WTC11 (cell line): ENCODE data around the gene CYP8B1. TPM values are rescaled to one million over a fixed set of nuclear protein-coding genes. Genes with fewer than 3 reads are reported as not detected.

Source experiments
- ATF2 ChIP-seq: sonication (generic); formaldehyde crosslinking; IDR thresholded peaks from 2 replicates; pipeline ENCODE4 v1.8.1; 2022; ENCODE audit warnings: low read depth, missing genetic modification reagents, borderline replicate concordance
- CDX4 ChIP-seq: fragments of 250-450 bp; sonication (Bioruptor Pico); IDR thresholded peaks from 2 replicates; pipeline ENCODE4 v1.9.0; 2021; ENCODE audit warnings: moderate library complexity, mild to moderate bottlenecking, inconsistent platforms, borderline replicate concordance
- CREB1 ChIP-seq: sonication (generic); formaldehyde crosslinking; IDR thresholded peaks from 2 replicates; pipeline ENCODE4 v1.8.0; 2023; ENCODE audit warnings: mild to moderate bottlenecking, missing genetic modification reagents
- CREM ChIP-seq: sonication (generic); formaldehyde crosslinking; IDR thresholded peaks from 2 replicates; pipeline ENCODE4 v1.8.1; 2022; ENCODE audit warnings: mild to moderate bottlenecking, missing genetic modification reagents, moderate library complexity
- ESRRA ChIP-seq: sonication (generic); formaldehyde crosslinking; IDR thresholded peaks from 2 replicates; pipeline ENCODE4 v1.8.1; 2022; ENCODE audit warnings: mild to moderate bottlenecking, missing genetic modification reagents, borderline replicate concordance
- FOXJ3 ChIP-seq: sonication (generic); formaldehyde crosslinking; IDR thresholded peaks from 2 replicates; pipeline ENCODE4 v1.9.0; 2021; ENCODE audit warnings: missing genetic modification reagents, mild to moderate bottlenecking, borderline replicate concordance
- GABPB1 ChIP-seq: sonication (generic); formaldehyde crosslinking; IDR thresholded peaks from 2 replicates; pipeline ENCODE4 v1.8.1; 2023; ENCODE audit warnings: mild to moderate bottlenecking, missing genetic modification reagents
- NFE2L1 ChIP-seq: sonication (generic); formaldehyde crosslinking; IDR thresholded peaks from 2 replicates; pipeline ENCODE4 v1.8.1; 2023; ENCODE audit warnings: missing genetic modification reagents
- NR2C2 ChIP-seq: sonication (generic); formaldehyde crosslinking; IDR thresholded peaks from 2 replicates; pipeline ENCODE4 v1.8.0; 2022; ENCODE audit warnings: mild to moderate bottlenecking, missing genetic modification reagents
- PRDM15 ChIP-seq: sonication (generic); formaldehyde crosslinking; IDR thresholded peaks from 2 replicates; pipeline ENCODE4 v1.8.0; 2022; ENCODE audit warnings: missing genetic modification reagents
- SOX15 ChIP-seq: fragments of 250-450 bp; sonication (Bioruptor Pico); IDR thresholded peaks from 2 replicates; pipeline ENCODE4 v1.9.0; 2021; ENCODE audit warnings: mild to moderate bottlenecking
- SP1 ChIP-seq: sonication (generic); formaldehyde crosslinking; conservative IDR thresholded peaks from 2 replicates; pipeline ENCODE4 v1.8.1; 2022; ENCODE audit warnings: missing genetic modification reagents
- ZNF121 ChIP-seq: sonication (generic); formaldehyde crosslinking; IDR thresholded peaks from 2 replicates; pipeline ENCODE4 v1.8.0; 2023; ENCODE audit warnings: missing genetic modification reagents
- ZNF263 ChIP-seq: sonication (generic); formaldehyde crosslinking; IDR thresholded peaks from 2 replicates; pipeline ENCODE4 v1.8.1; 2022; ENCODE audit warnings: low read depth, mild to moderate bottlenecking, moderate library complexity, missing genetic modification reagents
- ZNF425 ChIP-seq: fragments of 250-450 bp; sonication (Bioruptor Pico); conservative IDR thresholded peaks from 2 replicates; pipeline ENCODE4 v1.9.0; 2021; ENCODE audit warnings: mild to moderate bottlenecking
- total RNA-seq: library from RNA; stranded (reverse); gene quantifications from 3 replicates; pipeline ENCODE4 v1.2.3, GENCODE V29; 2021
- TF ChIP-seq, protein P1 (sequence below): fragments of 250-450 bp; sonication (Bioruptor Pico); IDR thresholded peaks from 2 replicates; pipeline ENCODE4 v2.1.2; 2022; ENCODE audit warnings: mild to moderate bottlenecking, moderate library complexity
- TF ChIP-seq, protein P2 (sequence below): fragments of 250-450 bp; sonication (Bioruptor Pico); IDR thresholded peaks from 2 replicates; pipeline ENCODE4 v1.9.0; 2021; ENCODE audit warnings: mild to moderate bottlenecking
- TF ChIP-seq, protein P3 (sequence below): sonication (generic); formaldehyde crosslinking; IDR thresholded peaks from 2 replicates; pipeline ENCODE4 v1.8.1; 2023; ENCODE audit warnings: mild to moderate bottlenecking, missing genetic modification reagents, moderate library complexity
- TF ChIP-seq, protein P4 (sequence below): sonication (generic); formaldehyde crosslinking; IDR thresholded peaks from 2 replicates; pipeline ENCODE4 v1.8.0; 2023; ENCODE audit warnings: missing genetic modification reagents, mild to moderate bottlenecking, borderline replicate concordance
- TF ChIP-seq, protein P5 (sequence below): sonication (generic); formaldehyde crosslinking; IDR thresholded peaks from 2 replicates; pipeline ENCODE4 v1.8.0; 2023; ENCODE audit warnings: mild to moderate bottlenecking, missing genetic modification reagents

CYP8B1 gene
- total RNA-seq, 1 experiment from 2014 or later: 0.13 TPM

DNA sequence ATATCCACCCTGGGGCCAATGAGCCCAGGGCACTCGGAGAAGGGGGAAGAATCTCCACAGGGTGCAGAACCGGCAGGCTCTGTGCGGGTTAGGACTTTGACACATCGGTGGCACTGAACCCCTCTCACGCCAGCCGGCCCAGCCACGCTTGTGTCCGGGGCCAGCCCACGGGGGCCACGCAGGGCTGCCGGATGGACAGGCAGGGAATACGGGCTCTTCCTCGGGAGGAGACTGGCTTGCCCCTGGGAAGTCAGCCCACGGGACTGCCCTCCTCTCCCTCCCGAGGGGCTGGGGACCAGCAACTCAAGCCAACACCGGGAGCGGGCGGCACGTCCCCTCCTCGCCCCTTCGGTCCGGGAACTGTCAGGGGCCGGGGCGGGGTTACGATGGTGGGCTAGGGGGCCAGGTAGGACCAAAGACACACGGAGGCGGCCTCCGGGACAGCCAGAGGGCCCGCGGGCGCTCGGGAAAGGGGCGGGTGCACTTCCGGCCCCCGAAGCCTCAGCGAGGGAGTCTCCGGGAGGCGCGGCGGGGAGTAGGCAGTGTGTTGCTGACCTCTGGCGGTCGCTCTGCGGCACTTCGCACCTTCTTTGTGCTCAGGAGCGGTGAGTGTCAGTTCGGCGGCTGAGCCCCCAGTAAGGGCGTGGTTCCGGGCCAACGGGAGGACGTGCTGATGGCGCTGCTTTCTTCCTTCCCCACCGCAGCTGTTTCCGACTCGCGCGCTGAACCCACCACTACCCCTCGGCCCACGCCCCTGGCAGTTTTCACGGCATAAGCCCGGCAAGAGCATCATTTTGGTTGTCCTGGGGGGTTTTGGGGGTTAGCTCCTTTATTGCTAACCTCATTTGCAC, 5.1 kb upstream of the CYP8B1 start (continued):
- TF ChIP-seq CDX4: no peak
- TF ChIP-seq SP1 (CRISPR knock-in tag): peak; percentile 73
- peak; percentile 40; the same call in 1 of the 2 replicates for TF ChIP-seq CREM
- TF ChIP-seq SOX15 (CRISPR knock-in tag): no peak
- TF ChIP-seq ZNF121 (CRISPR knock-in tag): no peak
- TF ChIP-seq, protein P1, sequence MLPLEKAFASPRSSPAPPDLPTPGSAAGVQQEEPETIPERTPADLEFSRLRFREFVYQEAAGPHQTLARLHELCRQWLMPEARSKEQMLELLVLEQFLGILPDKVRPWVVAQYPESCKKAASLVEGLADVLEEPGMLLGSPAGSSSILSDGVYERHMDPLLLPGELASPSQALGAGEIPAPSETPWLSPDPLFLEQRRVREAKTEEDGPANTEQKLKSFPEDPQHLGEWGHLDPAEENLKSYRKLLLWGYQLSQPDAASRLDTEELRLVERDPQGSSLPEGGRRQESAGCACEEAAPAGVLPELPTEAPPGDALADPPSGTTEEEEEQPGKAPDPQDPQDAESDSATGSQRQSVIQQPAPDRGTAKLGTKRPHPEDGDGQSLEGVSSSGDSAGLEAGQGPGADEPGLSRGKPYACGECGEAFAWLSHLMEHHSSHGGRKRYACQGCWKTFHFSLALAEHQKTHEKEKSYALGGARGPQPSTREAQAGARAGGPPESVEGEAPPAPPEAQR (CRISPR knock-in tag): no peak
- TF ChIP-seq ATF2: no peak
- TF ChIP-seq ZNF263 (CRISPR knock-in tag): no peak
- no peak for TF ChIP-seq FOXJ3 (CRISPR knock-in tag)
- no peak for TF ChIP-seq ZNF425 (CRISPR knock-in tag)
- no peak for TF ChIP-seq CREB1 (CRISPR knock-in tag)
- TF ChIP-seq, protein P2, sequence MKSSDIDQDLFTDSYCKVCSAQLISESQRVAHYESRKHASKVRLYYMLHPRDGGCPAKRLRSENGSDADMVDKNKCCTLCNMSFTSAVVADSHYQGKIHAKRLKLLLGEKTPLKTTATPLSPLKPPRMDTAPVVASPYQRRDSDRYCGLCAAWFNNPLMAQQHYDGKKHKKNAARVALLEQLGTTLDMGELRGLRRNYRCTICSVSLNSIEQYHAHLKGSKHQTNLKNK (CRISPR knock-in tag): no peak
- TF ChIP-seq, protein P3, sequence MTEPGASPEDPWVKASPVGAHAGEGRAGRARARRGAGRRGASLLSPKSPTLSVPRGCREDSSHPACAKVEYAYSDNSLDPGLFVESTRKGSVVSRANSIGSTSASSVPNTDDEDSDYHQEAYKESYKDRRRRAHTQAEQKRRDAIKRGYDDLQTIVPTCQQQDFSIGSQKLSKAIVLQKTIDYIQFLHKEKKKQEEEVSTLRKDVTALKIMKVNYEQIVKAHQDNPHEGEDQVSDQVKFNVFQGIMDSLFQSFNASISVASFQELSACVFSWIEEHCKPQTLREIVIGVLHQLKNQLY (CRISPR knock-in tag): no peak
- TF ChIP-seq GABPB1 (CRISPR knock-in tag): peak; percentile 65
- TF ChIP-seq PRDM15 (CRISPR knock-in tag): no peak
- no peak for TF ChIP-seq NR2C2 (CRISPR knock-in tag)
- no peak for TF ChIP-seq ESRRA (CRISPR knock-in tag)
- TF ChIP-seq, protein P4, sequence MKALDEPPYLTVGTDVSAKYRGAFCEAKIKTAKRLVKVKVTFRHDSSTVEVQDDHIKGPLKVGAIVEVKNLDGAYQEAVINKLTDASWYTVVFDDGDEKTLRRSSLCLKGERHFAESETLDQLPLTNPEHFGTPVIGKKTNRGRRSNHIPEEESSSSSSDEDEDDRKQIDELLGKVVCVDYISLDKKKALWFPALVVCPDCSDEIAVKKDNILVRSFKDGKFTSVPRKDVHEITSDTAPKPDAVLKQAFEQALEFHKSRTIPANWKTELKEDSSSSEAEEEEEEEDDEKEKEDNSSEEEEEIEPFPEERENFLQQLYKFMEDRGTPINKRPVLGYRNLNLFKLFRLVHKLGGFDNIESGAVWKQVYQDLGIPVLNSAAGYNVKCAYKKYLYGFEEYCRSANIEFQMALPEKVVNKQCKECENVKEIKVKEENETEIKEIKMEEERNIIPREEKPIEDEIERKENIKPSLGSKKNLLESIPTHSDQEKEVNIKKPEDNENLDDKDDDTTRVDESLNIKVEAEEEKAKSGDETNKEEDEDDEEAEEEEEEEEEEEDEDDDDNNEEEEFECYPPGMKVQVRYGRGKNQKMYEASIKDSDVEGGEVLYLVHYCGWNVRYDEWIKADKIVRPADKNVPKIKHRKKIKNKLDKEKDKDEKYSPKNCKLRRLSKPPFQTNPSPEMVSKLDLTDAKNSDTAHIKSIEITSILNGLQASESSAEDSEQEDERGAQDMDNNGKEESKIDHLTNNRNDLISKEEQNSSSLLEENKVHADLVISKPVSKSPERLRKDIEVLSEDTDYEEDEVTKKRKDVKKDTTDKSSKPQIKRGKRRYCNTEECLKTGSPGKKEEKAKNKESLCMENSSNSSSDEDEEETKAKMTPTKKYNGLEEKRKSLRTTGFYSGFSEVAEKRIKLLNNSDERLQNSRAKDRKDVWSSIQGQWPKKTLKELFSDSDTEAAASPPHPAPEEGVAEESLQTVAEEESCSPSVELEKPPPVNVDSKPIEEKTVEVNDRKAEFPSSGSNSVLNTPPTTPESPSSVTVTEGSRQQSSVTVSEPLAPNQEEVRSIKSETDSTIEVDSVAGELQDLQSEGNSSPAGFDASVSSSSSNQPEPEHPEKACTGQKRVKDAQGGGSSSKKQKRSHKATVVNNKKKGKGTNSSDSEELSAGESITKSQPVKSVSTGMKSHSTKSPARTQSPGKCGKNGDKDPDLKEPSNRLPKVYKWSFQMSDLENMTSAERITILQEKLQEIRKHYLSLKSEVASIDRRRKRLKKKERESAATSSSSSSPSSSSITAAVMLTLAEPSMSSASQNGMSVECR (CRISPR knock-in tag): no peak
- TF ChIP-seq, protein P5, sequence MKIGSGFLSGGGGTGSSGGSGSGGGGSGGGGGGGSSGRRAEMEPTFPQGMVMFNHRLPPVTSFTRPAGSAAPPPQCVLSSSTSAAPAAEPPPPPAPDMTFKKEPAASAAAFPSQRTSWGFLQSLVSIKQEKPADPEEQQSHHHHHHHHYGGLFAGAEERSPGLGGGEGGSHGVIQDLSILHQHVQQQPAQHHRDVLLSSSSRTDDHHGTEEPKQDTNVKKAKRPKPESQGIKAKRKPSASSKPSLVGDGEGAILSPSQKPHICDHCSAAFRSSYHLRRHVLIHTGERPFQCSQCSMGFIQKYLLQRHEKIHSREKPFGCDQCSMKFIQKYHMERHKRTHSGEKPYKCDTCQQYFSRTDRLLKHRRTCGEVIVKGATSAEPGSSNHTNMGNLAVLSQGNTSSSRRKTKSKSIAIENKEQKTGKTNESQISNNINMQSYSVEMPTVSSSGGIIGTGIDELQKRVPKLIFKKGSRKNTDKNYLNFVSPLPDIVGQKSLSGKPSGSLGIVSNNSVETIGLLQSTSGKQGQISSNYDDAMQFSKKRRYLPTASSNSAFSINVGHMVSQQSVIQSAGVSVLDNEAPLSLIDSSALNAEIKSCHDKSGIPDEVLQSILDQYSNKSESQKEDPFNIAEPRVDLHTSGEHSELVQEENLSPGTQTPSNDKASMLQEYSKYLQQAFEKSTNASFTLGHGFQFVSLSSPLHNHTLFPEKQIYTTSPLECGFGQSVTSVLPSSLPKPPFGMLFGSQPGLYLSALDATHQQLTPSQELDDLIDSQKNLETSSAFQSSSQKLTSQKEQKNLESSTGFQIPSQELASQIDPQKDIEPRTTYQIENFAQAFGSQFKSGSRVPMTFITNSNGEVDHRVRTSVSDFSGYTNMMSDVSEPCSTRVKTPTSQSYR (CRISPR knock-in tag): no peak
- TF ChIP-seq NFE2L1 (CRISPR knock-in tag): no peak
